Uterus (tissue), 4 donors: ENCODE results near the gene PLAC8L1. TPM values are rescaled to one million over a fixed set of nuclear protein-coding genes. Genes with fewer than 3 reads are reported as not detected.
"Not testable (repeated sequence)": the region's sequence is repeated elsewhere in the genome, so short reads cannot be mapped to it uniquely, and the experiment has no call there.

Experiments used
- DNase-seq, 2 donors: peaks; one replicate each; pipeline ENCODE4 v3.0.0-alpha.2; 2019 to 2020
- H3K27ac ChIP-seq, 2 donors: fragments of 200-600 bp; sonication (generic); 1 replicate in 1 of 2; 2 replicates in 1 of 2; pipeline ENCODE4 v1.5.1; 2016 to 2018
- H3K27me3 ChIP-seq, 2 donors: fragments of 200-600 bp; sonication (generic); one replicate each; pipeline ENCODE4 v1.5.1; 2018 to 2019; ENCODE audit warnings: control low read depth in 1 of 2
- H3K36me3 ChIP-seq, 2 donors: fragments of 200-600 bp; sonication (generic); one replicate each; pipeline ENCODE4 v1.5.1; 2019; ENCODE audit warnings: control low read depth in 1 of 2
- H3K4me1 ChIP-seq, 2 donors: fragments of 200-600 bp; sonication (generic); one replicate each; pipeline ENCODE4 v1.5.1; 2018 to 2019; ENCODE audit warnings: control low read depth in 1 of 2
- H3K4me3 ChIP-seq, 2 donors: fragments of 200-600 bp; sonication (generic); 1 replicate in 1 of 2; 2 replicates in 1 of 2; pipeline ENCODE4 v1.5.1; 2018 to 2019; ENCODE audit warnings: mild to moderate bottlenecking in 1 of 2
- H3K9me3 ChIP-seq, 2 donors: fragments of 200-600 bp; sonication (generic); one replicate each; pipeline ENCODE4 v1.5.1; 2019; ENCODE audit warnings: control low read depth in 1 of 2
- POLR2A ChIP-seq, 2 donors: fragments of 450-650 bp; IDR thresholded peaks; one replicate each; pipeline ENCODE4 v1.6.1; 2016; ENCODE audit warnings: antibody characterized with exemption in 2 of 2, mild to moderate bottlenecking in 1 of 2, moderate library complexity in 1 of 2
- intact Hi-C: fragments of 100-400 bp; cut with DNase I; formaldehyde crosslinking; loops from one replicate; pipeline ENCODE4 v1.15.1; 2023; ENCODE audit warnings: low total_unique reads
- total RNA-seq, 4 donors: library from RNA; depleted of rRNA in 3 of 4; stranded (reverse); fragments of >200 nt in 3 of 4; gene quantifications; one replicate each; pipeline versions ENCODE4 v1.1.0 to v1.2.4, GENCODE V29; 2014 to 2023
- TF ChIP-seq, protein P1 (sequence below), 4 experiments: fragments of 200-600 bp in 2 of 4; fragments of 450-650 bp in 2 of 4; sonication (generic) in 2 of 4; IDR thresholded peaks; one replicate each; pipeline ENCODE4 v1.5.1; 2016 to 2019; ENCODE audit warnings: antibody characterized with exemption in 4 of 4, mild to moderate bottlenecking in 2 of 4, moderate library complexity in 1 of 4
- donor health status: DM: yes; HTN: yes; CAD: no.

Gene PLAC8L1
- total RNA-seq, 4 donors from 2014 or later: 1.3 TPM; not detected in 3

GRCh38 chr5:146111409-146111808 is 6.0 kb upstream of the PLAC8L1 start:
- intact Hi-C loops: no loop called here
- H3K9me3 ChIP-seq: no peaks in the 10 kb centered on the region

GRCh38 chr5:146109379-146109778 is 4.0 kb upstream of the PLAC8L1 start:
- Histone ChIP-seq H3K9me3 (no peaks in the 10 kb centered on the region), H3K4me1 (no peaks in the 10 kb centered on the region), H3K36me3 (no peaks in the 10 kb centered on the region), H3K27ac (no peak overlapping the region), H3K4me3 (no peak overlapping the region), H3K27me3 (no peaks in the 10 kb centered on the region)
- DNase-seq: no peak
- intact Hi-C loops: no loop called here
- TF ChIP-seq, protein P1, sequence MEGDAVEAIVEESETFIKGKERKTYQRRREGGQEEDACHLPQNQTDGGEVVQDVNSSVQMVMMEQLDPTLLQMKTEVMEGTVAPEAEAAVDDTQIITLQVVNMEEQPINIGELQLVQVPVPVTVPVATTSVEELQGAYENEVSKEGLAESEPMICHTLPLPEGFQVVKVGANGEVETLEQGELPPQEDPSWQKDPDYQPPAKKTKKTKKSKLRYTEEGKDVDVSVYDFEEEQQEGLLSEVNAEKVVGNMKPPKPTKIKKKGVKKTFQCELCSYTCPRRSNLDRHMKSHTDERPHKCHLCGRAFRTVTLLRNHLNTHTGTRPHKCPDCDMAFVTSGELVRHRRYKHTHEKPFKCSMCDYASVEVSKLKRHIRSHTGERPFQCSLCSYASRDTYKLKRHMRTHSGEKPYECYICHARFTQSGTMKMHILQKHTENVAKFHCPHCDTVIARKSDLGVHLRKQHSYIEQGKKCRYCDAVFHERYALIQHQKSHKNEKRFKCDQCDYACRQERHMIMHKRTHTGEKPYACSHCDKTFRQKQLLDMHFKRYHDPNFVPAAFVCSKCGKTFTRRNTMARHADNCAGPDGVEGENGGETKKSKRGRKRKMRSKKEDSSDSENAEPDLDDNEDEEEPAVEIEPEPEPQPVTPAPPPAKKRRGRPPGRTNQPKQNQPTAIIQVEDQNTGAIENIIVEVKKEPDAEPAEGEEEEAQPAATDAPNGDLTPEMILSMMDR (IDR thresholded peaks at IDR 0.05): no peak
- TF ChIP-seq POLR2A (IDR thresholded peaks at IDR 0.05): no peak

More at GRCh38 chr5:146111409-146111808, 6.0 kb upstream of the PLAC8L1 start:
- Histone ChIP-seq H3K4me3 (no peak overlapping the region), H3K27me3 (no peaks in the 10 kb centered on the region), H3K27ac (no peak overlapping the region), H3K36me3 (no peaks in the 10 kb centered on the region), H3K4me1 (no peaks in the 10 kb centered on the region)
- no peak for DNase-seq
- TF ChIP-seq POLR2A (IDR thresholded peaks at IDR 0.05): no peak
- TF ChIP-seq, protein P1 (IDR thresholded peaks at IDR 0.05): no peak

GRCh38 chr5:146108870-146109269 is 3.5 kb upstream of the PLAC8L1 start:
- H3K4me3 ChIP-seq, H3K36me3 ChIP-seq, DNase-seq, intact Hi-C loops, H3K27me3 ChIP-seq, H3K27ac ChIP-seq, H3K9me3 ChIP-seq, H3K4me1 ChIP-seq: not testable (repeated sequence)

DNA sequence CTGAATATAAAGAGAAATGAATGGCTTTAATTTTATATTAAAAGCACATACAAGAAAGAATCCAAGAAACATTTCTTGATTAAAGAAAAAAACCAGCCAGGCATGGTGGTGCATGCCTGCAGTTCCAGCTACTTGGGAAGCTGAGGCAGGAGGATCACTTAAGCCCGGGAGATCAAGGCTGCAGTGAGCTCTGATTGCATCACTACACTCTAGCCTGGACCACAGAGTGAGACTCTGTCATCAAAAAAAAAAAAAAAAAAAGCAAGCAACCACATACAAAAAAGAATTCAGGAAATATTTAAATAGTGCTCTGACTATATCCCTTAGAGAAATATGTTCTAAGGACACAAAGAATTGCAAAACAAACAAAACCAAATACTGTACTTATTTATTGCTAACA is 2.5 kb upstream of the PLAC8L1 start:
- intact Hi-C loops: no loop called here
- Histone ChIP-seq H3K4me3 (no peak overlapping the region), H3K27me3 (no peaks in the 10 kb centered on the region), H3K36me3 (no peaks in the 10 kb centered on the region), H3K4me1 (no peaks in the 10 kb centered on the region), H3K27ac (no peak overlapping the region), H3K9me3 (no peaks in the 10 kb centered on the region)
- no peak for DNase-seq
- TF ChIP-seq, protein P1 (IDR thresholded peaks at IDR 0.05): no peak
- TF ChIP-seq POLR2A (IDR thresholded peaks at IDR 0.05): no peak

- intact Hi-C loops: no loop called here
These were observed 1.8 kb downstream of the PLAC8L1 start for GRCh38 chr5:146103594-146103993.

More at GRCh38 chr5:146103594-146103993, 1.8 kb downstream of the PLAC8L1 start:
- TF ChIP-seq POLR2A (IDR thresholded peaks at IDR 0.05): no peak
- TF ChIP-seq, protein P1 (IDR thresholded peaks at IDR 0.05): no peak
- Histone ChIP-seq H3K4me3 (no peak overlapping the region), H3K27me3 (no peaks in the 10 kb centered on the region), H3K27ac (no peak overlapping the region), H3K9me3 (no peaks in the 10 kb centered on the region), H3K4me1 (no peaks in the 10 kb centered on the region), H3K36me3 (no peaks in the 10 kb centered on the region)
- DNase-seq: no peak
